Measurements from ENCODE around the gene LGALS3BP. TPM values are rescaled to one million over a fixed set of nuclear protein-coding genes. Genes with fewer than 3 reads are reported as not detected.

Gene LGALS3BP
- total and polyA plus RNA-seq, 2 experiments from 2014 or later = 15.1 to 36.5 TPM

DNA sequence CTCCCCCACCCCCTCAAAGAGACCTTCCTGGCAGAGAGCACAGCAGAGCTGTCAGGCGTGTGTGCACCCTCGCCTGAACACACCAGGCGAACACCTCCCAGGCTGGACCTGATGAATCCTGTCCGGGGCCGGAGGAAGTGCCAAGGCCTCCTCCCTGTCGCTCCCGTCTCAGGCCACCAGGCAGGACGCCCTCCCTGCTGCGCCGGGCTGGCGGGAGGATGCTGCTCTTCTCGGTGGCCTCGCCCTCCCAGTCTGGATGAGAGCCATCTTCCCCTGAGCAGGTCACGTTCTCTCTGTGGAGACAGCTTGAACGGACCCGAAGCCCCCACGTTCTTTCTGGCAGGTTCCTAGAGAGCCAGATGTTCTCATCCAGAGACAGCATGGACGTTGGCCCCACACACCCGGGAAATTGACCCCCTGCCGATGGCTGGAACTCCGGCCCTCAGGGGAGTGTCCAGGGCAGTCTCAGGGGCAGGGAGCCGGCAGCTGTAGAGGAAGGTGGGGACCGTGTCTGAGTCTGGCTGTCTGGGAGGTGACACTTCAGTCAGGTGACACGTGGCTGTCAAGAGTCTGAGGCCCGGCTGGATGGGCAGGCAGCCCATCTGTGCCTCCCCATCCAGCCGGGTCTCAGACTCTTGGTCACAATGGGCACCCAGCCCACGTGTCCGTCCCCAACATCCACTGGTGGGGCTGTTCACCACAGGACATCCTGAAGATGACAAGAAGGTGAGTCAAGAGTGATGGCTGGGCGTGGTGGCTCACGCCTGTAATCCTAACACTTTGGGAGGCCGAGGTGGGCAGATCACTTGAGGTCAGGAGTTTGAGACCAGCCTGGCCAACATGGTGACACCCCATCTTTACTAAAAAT lies 49.6 kb downstream of the LGALS3BP start (continued):
- TF ChIP-seq ETS1 (IDR thresholded peaks at IDR 0.05) (no peak), EZH2phosphoT487 (IDR thresholded peaks at IDR 0.05; ENCODE audit: unreplicated experiment) (no peak), STAT1 (IDR thresholded peaks at IDR 0.05; ENCODE audit: unreplicated experiment) (no peak), ZNF331 (CRISPR knock-in tag; IDR thresholded peaks at IDR 0.05; ENCODE audit: low read depth) (no peak), ZNF114 (CRISPR knock-in tag; IDR thresholded peaks at IDR 0.05) (no peak), JUNB (IDR thresholded peaks at IDR 0.05; ENCODE audit: unreplicated experiment) (no peak), EZH2 (IDR thresholded peaks at IDR 0.05; ENCODE audit: low read depth, unreplicated experiment) (no peak), CTCF (conservative IDR thresholded peaks at IDR 0.05; ENCODE audit: low read depth in 2 of 2) (no peak)

DNA sequence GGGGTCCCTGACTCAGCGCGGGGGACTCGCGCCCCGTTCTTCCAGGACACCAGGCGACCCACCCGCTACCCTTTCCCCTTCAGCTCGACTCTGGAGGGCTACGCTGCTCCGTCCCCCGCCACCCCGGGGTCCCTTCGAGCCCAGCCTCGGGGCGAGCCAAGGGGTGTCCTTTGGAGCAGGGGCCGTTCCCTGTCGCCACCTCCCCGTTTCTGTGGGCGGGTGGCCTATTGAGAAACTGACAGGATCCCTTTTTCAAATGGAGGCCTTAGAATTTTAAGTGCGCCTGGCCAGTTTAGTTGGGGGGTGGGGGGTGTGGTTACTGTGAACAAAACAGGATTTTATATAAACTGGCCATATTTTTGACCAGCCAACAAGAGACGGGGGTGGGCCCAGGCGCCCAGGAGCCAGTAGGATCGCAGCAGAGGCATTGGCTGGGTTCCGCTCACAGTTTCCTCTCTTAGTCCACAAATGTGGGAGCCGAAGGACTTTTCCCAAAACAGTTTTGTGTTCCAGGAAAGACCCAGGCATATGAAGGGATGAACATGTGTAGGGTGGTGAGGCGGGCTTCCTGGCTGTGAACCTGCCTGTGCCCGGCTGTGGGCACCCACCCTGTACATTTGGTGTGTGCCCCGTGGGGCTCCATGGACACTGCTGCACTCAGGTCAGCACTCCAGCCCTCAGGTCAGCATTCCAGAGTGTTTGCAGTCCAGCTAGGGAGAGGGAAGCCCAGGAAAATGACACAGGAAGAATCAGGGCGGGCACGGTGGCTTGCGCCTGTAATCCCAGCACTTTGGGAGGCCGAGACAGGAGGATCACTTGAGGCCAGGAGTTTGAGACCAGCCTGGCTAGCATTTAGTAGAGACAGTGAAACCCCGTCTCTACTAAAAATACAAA lies 53.8 kb downstream of the LGALS3BP start:
- TF ChIP-seq EZH2phosphoT487 (IDR thresholded peaks at IDR 0.05; ENCODE audit: unreplicated experiment) (no peak), NANOG (IDR thresholded peaks at IDR 0.05; ENCODE audit: borderline replicate concordance) (no peak)
- TF ChIP-seq, protein P1, sequence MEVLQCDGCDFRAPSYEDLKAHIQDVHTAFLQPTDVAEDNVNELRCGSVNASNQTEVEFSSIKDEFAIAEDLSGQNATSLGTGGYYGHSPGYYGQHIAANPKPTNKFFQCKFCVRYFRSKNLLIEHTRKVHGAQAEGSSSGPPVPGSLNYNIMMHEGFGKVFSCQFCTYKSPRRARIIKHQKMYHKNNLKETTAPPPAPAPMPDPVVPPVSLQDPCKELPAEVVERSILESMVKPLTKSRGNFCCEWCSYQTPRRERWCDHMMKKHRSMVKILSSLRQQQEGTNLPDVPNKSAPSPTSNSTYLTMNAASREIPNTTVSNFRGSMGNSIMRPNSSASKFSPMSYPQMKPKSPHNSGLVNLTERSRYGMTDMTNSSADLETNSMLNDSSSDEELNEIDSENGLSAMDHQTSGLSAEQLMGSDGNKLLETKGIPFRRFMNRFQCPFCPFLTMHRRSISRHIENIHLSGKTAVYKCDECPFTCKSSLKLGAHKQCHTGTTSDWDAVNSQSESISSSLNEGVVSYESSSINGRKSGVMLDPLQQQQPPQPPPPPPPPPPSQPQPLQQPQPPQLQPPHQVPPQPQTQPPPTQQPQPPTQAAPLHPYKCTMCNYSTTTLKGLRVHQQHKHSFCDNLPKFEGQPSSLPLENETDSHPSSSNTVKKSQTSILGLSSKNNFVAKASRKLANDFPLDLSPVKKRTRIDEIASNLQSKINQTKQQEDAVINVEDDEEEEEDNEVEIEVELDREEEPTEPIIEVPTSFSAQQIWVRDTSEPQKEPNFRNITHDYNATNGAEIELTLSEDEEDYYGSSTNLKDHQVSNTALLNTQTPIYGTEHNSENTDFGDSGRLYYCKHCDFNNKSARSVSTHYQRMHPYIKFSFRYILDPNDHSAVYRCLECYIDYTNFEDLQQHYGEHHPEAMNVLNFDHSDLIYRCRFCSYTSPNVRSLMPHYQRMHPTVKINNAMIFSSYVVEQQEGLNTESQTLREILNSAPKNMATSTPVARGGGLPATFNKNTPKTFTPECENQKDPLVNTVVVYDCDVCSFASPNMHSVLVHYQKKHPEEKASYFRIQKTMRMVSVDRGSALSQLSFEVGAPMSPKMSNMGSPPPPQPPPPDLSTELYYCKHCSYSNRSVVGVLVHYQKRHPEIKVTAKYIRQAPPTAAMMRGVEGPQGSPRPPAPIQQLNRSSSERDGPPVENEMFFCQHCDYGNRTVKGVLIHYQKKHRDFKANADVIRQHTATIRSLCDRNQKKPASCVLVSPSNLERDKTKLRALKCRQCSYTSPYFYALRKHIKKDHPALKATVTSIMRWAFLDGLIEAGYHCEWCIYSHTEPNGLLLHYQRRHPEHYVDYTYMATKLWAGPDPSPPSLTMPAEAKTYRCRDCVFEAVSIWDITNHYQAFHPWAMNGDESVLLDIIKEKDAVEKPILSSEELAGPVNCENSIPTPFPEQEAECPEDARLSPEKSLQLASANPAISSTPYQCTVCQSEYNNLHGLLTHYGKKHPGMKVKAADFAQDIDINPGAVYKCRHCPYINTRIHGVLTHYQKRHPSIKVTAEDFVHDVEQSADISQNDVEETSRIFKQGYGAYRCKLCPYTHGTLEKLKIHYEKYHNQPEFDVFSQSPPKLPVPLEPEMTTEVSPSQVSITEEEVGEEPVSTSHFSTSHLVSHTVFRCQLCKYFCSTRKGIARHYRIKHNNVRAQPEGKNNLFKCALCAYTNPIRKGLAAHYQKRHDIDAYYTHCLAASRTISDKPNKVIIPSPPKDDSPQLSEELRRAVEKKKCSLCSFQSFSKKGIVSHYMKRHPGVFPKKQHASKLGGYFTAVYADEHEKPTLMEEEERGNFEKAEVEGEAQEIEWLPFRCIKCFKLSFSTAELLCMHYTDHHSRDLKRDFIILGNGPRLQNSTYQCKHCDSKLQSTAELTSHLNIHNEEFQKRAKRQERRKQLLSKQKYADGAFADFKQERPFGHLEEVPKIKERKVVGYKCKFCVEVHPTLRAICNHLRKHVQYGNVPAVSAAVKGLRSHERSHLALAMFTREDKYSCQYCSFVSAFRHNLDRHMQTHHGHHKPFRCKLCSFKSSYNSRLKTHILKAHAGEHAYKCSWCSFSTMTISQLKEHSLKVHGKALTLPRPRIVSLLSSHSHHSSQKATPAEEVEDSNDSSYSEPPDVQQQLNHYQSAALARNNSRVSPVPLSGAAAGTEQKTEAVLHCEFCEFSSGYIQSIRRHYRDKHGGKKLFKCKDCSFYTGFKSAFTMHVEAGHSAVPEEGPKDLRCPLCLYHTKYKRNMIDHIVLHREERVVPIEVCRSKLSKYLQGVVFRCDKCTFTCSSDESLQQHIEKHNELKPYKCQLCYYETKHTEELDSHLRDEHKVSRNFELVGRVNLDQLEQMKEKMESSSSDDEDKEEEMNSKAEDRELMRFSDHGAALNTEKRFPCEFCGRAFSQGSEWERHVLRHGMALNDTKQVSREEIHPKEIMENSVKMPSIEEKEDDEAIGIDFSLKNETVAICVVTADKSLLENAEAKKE (CRISPR knock-in tag; IDR thresholded peaks at IDR 0.05) = no peak
- Mint-ChIP-seq H3K27me3 (ENCODE audit: insufficient read depth, low read depth, poor library complexity) (peaks cover 8% of the 10 kb centered on the region), H3K4me3 (peak overlapping the region; percentile 69), H3K27ac (no peak overlapping the region), H3K9me3 (no peaks in the 10 kb centered on the region), H3K36me3 (ENCODE audit: low read depth) (no peaks in the 10 kb centered on the region), H3K4me1 (peaks cover 21% of the 10 kb centered on the region)
- peak overlapping the region; percentile 87 for H2AFZ ChIP-seq
- peaks cover 25% of the 10 kb centered on the region for H3K79me2 ChIP-seq (replicated peaks; ENCODE audit: insufficient read depth)
- H3K4me2 ChIP-seq = peak overlapping the region; percentile 90
- H3F3A ChIP-seq (replicated peaks; ENCODE audit: low read depth) = 0 out of 2 replicates have a peak, but pooled peaks cover 3% of the 10 kb centered on the region
- H3K27ac ChIP-seq (ENCODE audit: low read depth) = no peak overlapping the region
- no peaks in the 10 kb centered on the region for H3K9me2 ChIP-seq (ENCODE audit: insufficient read depth)
- peaks cover 13% of the 10 kb centered on the region for H3K4me1 ChIP-seq (ENCODE audit: insufficient read depth)
- DNase-seq (ENCODE audit: low spot score) (peak; percentile 61), ATAC-seq (peak; percentile 15)
- H3K4me3 ChIP-seq = peak overlapping the region; percentile 82
- no peaks in the 10 kb centered on the region for H3K27me3 ChIP-seq (ENCODE audit: insufficient read depth)
- H4K20me1 ChIP-seq (replicated peaks; ENCODE audit: insufficient read depth) = peaks cover 13% of the 10 kb centered on the region
- H3K36me3 ChIP-seq (ENCODE audit: insufficient read depth) = 0 out of 2 replicates have a peak, but pooled peaks cover 3% of the 10 kb centered on the region

Measured in GM23338 (cell line).